Upper lobe of left lung (tissue), 6 donors: ENCODE results near the gene GRIN2A. TPM values are rescaled to one million over a fixed set of nuclear protein-coding genes. Genes with fewer than 3 reads are reported as not detected.
A peak's percentile ranks its signal among the peaks of the same experiment; 100 is the strongest.

Source experiments
- ATAC-seq, 2 donors: fragments of 200-7000 bp; cut with Tn5 transposase; one replicate each; pipeline ENCODE4 v1.9.1; 2022; ENCODE audit warnings: mild to moderate bottlenecking in 2 of 2, moderate library complexity in 2 of 2; ENCODE audit not compliant: low FRiP score in 2 of 2
- DNase-seq, 2 donors: peaks; one replicate each; pipeline ENCODE4 v3.0.0-alpha.2; 2019 to 2020
- H3K27ac ChIP-seq, 4 donors: fragments of 200-600 bp; sonication (generic); one replicate each; pipeline ENCODE4 v1.5.1; 2016 to 2019
- H3K27me3 ChIP-seq, 4 donors: fragments of 200-600 bp; sonication (generic); one replicate each; pipeline ENCODE4 v1.5.1; 2017 to 2019
- H3K36me3 ChIP-seq, 4 donors: fragments of 200-600 bp; sonication (generic); one replicate each; pipeline ENCODE4 v1.5.1; 2016 to 2019
- H3K4me1 ChIP-seq, 4 donors: fragments of 200-600 bp; sonication (generic); one replicate each; pipeline ENCODE4 v1.5.1; 2018 to 2019
- H3K4me3 ChIP-seq, 4 donors: fragments of 200-600 bp; sonication (generic); one replicate each; pipeline ENCODE4 v1.5.1; 2017 to 2019; ENCODE audit warnings: mild to moderate bottlenecking in 2 of 4, moderate library complexity in 1 of 4
- H3K9me3 ChIP-seq, 4 donors: fragments of 200-600 bp; sonication (generic); one replicate each; pipeline ENCODE4 v1.5.1; 2018 to 2019
- EP300 ChIP-seq, 4 donors: sonication (generic); formaldehyde crosslinking; IDR thresholded peaks; one replicate each; pipeline ENCODE4 v1.5.1; 2017; ENCODE audit warnings: antibody characterized with exemption in 4 of 4, control low read depth in 2 of 4
- POLR2A ChIP-seq, 4 donors: fragments of 450-650 bp; IDR thresholded peaks; one replicate each; pipeline ENCODE4 v1.5.1; 2016 to 2017; ENCODE audit warnings: antibody characterized with exemption in 4 of 4, mild to moderate bottlenecking in 2 of 4
- POLR2AphosphoS5 ChIP-seq, 2 donors: sonication (generic); formaldehyde crosslinking; IDR thresholded peaks; one replicate each; pipeline ENCODE4 v1.5.1; 2017; ENCODE audit warnings: antibody characterized with exemption in 2 of 2
- WGBS, 2 donors: methylation state at CpG; one replicate each; pipeline ENCODE4 v1.1.5; 2017 to 2018; 5-methylcytosine and 5-hydroxymethylcytosine counted together
- total RNA-seq, 6 donors: library from RNA; depleted of rRNA in 4 of 6; stranded (reverse); fragments of >200 nt in 4 of 6; gene quantifications; one replicate each; pipeline versions ENCODE4 v1.1.0 to v1.2.1, GENCODE V29; 2016 to 2021
- TF ChIP-seq, protein P1 (sequence below), 6 experiments: fragments of 450-650 bp in 4 of 6; fragments of 200-600 bp in 2 of 6; sonication (generic) in 2 of 6; IDR thresholded peaks; one replicate each; pipeline ENCODE4 v1.5.1; 2016 to 2019; ENCODE audit warnings: antibody characterized with exemption in 6 of 6
- donor health status: DM: no; HTN: no; CAD: no; lungs with moderate emphysema.
- donor health status: DM: no; HTN: yes; CAD: no; lungs with severe emphysema.

The GRIN2A gene
- total RNA-seq, 6 donors from 2014 or later, result 0.11 to 0.57 (median 0.30) TPM; not detected in 3

DNA sequence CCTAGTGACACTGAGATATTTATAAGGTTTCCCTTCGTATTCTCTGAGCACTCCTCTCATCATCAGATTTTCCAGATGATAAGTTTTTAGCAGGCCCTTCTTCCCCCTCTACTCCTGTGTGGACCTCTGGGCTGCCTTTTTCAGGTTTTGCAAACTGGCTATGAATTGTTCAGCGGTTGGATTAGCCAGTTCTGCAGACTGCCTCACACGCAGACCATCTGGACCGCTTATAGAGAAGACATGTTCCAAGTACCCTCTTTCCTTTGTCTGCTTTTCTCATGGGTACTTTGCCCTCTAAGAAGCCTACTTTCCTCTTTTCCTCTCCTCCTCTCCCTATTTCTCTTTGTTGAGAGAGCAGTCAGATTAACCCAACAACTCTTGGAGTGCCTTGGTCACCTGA is 111.6 kb downstream of the GRIN2A start:
- Histone ChIP-seq H3K9me3 (no peaks in the 10 kb centered on the region), H3K27me3 (no peaks in the 10 kb centered on the region), H3K4me3 (no peak overlapping the region), H3K4me1 (no peaks in the 10 kb centered on the region), H3K36me3 (no peaks in the 10 kb centered on the region), H3K27ac (no peak overlapping the region)
- ATAC-seq (no peak), DNase-seq (no peak)
- TF ChIP-seq POLR2AphosphoS5 (IDR thresholded peaks at IDR 0.05), result no peak
- TF ChIP-seq, protein P1, sequence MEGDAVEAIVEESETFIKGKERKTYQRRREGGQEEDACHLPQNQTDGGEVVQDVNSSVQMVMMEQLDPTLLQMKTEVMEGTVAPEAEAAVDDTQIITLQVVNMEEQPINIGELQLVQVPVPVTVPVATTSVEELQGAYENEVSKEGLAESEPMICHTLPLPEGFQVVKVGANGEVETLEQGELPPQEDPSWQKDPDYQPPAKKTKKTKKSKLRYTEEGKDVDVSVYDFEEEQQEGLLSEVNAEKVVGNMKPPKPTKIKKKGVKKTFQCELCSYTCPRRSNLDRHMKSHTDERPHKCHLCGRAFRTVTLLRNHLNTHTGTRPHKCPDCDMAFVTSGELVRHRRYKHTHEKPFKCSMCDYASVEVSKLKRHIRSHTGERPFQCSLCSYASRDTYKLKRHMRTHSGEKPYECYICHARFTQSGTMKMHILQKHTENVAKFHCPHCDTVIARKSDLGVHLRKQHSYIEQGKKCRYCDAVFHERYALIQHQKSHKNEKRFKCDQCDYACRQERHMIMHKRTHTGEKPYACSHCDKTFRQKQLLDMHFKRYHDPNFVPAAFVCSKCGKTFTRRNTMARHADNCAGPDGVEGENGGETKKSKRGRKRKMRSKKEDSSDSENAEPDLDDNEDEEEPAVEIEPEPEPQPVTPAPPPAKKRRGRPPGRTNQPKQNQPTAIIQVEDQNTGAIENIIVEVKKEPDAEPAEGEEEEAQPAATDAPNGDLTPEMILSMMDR (IDR thresholded peaks at IDR 0.05), result no peak
- no peak for TF ChIP-seq EP300 (IDR thresholded peaks at IDR 0.05)
- TF ChIP-seq POLR2A (IDR thresholded peaks at IDR 0.05), result no peak
- WGBS, 2 donors, result 84 to 89% methylated on average over 4 of the region's 4 CpGs

DNA sequence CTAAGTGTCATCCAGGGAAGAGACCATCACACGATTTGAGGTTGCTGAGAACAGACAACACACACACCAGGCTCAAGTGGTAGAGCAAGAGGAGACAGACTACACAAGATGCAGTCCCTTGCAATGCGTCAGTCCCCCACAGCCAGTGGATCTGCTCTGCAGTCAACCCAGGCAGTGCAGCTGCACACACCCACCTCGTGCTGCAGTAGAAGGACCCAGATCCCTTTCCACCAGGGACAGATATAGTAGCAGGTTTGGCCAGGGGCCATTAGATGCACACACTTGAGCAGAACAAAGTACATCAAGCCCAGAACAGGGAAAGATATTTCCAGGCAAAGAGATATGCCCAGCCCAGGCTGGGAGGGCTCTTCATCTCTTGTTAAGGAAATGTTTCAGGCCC is 112.9 kb downstream of the GRIN2A start:
- no peaks in the 10 kb centered on the region for H3K4me1 ChIP-seq
- no peaks in the 10 kb centered on the region for H3K27me3 ChIP-seq
- no peak overlapping the region for H3K27ac ChIP-seq
- no peak overlapping the region for H3K4me3 ChIP-seq
- H3K36me3 ChIP-seq, result no peaks in the 10 kb centered on the region
- no peaks in the 10 kb centered on the region for H3K9me3 ChIP-seq
- DNase-seq (no peak), ATAC-seq (peak; percentile 6 to 58)
- TF ChIP-seq, protein P1 (IDR thresholded peaks at IDR 0.05), result no peak
- TF ChIP-seq EP300 (IDR thresholded peaks at IDR 0.05) (no peak), POLR2A (IDR thresholded peaks at IDR 0.05) (no peak), POLR2AphosphoS5 (IDR thresholded peaks at IDR 0.05) (no peak)
- WGBS, 2 donors, result 61 to 79% methylated on average over 3 of the region's 3 CpGs

- WGBS, 2 donors, result 76 to 94% methylated on average over 2 of the region's 2 CpGs
- no peaks in the 10 kb centered on the region for H3K27me3 ChIP-seq
- no peaks in the 10 kb centered on the region for H3K4me1 ChIP-seq
- ATAC-seq, result no peak
- H3K27ac ChIP-seq, result no peak overlapping the region
- no peaks in the 10 kb centered on the region for H3K9me3 ChIP-seq
- no peak for DNase-seq
- no peak for TF ChIP-seq EP300 (IDR thresholded peaks at IDR 0.05)
- TF ChIP-seq, protein P1 (IDR thresholded peaks at IDR 0.05), result no peak
- TF ChIP-seq POLR2AphosphoS5 (IDR thresholded peaks at IDR 0.05), result no peak
- TF ChIP-seq POLR2A (IDR thresholded peaks at IDR 0.05), result no peak
- no peak overlapping the region for H3K4me3 ChIP-seq
- H3K36me3 ChIP-seq, result no peaks in the 10 kb centered on the region
Observed at GRCh38 chr16:10067835-10068234, 114.4 kb downstream of the GRIN2A start.

DNA sequence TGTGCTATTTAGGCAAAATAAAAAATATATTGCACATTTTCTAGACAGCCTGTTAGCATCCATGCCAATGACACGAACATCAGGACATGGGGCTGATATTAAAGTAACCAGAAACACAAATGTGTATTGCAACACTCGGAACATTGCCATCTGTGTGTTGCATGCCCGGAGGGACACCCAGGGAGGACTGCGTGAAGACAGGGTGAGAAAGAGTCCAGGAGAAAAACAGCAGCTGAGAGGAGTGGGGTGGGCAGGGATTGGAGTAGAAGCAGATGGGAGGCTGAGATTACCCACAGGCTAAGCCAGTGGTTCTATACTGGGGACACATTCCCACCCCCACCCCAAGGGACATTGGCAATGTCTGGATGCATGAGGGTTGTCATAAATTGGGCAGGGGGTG is 114.8 kb downstream of the GRIN2A start:
- no peak for DNase-seq
- no peak overlapping the region for H3K4me3 ChIP-seq
- ATAC-seq, result no peak
- H3K27ac ChIP-seq, result no peak overlapping the region
- TF ChIP-seq POLR2AphosphoS5 (IDR thresholded peaks at IDR 0.05) (no peak), EP300 (IDR thresholded peaks at IDR 0.05) (no peak), POLR2A (IDR thresholded peaks at IDR 0.05) (no peak)
- TF ChIP-seq, protein P1 (IDR thresholded peaks at IDR 0.05), result no peak
- WGBS, 2 donors, result 67 to 77% methylated on average over 4 of the region's 4 CpGs
- H3K4me1 ChIP-seq, result no peaks in the 10 kb centered on the region
- H3K27me3 ChIP-seq, result no peaks in the 10 kb centered on the region
- no peaks in the 10 kb centered on the region for H3K9me3 ChIP-seq
- no peaks in the 10 kb centered on the region for H3K36me3 ChIP-seq

DNA sequence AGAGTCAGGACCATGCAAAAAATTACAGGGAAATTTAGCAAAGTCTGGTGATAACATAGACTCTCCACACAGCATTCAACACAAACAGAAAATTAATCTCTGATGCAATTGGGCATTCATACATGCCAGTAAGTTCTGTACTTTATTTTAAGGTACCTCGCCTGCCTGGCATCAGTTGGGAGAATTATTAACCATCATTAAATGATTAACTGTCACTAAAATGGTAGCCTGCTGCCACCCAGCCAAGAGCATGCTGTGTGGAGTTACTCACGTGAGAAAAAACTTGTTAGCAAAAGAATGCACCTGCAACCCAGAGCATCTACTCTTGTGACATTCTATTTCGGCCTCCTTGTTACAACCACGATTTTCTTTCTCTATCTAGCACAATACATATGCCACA is 117.2 kb downstream of the GRIN2A start:
- Histone ChIP-seq H3K4me1 (no peaks in the 10 kb centered on the region), H3K36me3 (no peaks in the 10 kb centered on the region), H3K9me3 (no peaks in the 10 kb centered on the region), H3K4me3 (no peak overlapping the region), H3K27me3 (no peaks in the 10 kb centered on the region), H3K27ac (no peak overlapping the region)
- no peak for TF ChIP-seq EP300 (IDR thresholded peaks at IDR 0.05)
- no peak for TF ChIP-seq POLR2AphosphoS5 (IDR thresholded peaks at IDR 0.05)
- 55 to 56% methylated on average over 4 of the region's 4 CpGs for WGBS, 2 donors
- no peak for ATAC-seq
- no peak for DNase-seq
